T1000 (cell line): ENCODE measurements around the gene UNC79.

Source experiments
- DNase-seq: peaks from one replicate; lab custom pipeline; 2025; ENCODE audit warnings: mixed read lengths; lab: John Stamatoyannopoulos, UW

The UNC79 gene

DNA sequence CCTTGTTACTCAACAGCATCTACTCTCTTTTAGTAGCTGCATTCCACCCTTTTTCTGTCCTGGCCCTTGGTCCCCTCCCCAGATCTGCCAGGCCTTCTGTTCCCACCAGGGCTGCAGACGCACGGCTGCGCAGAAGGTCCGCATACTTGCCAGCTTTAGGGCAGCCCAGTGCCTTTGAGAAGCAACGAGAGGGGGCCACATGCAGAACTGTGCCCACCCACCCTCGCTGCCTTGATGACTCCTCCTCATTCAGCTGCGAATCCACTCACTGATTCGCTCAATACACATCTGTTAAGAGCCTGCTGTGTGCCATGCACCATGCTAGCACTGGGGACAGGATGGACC is 318.3 kb downstream of the UNC79 start:
- no peak for DNase-seq

DNA sequence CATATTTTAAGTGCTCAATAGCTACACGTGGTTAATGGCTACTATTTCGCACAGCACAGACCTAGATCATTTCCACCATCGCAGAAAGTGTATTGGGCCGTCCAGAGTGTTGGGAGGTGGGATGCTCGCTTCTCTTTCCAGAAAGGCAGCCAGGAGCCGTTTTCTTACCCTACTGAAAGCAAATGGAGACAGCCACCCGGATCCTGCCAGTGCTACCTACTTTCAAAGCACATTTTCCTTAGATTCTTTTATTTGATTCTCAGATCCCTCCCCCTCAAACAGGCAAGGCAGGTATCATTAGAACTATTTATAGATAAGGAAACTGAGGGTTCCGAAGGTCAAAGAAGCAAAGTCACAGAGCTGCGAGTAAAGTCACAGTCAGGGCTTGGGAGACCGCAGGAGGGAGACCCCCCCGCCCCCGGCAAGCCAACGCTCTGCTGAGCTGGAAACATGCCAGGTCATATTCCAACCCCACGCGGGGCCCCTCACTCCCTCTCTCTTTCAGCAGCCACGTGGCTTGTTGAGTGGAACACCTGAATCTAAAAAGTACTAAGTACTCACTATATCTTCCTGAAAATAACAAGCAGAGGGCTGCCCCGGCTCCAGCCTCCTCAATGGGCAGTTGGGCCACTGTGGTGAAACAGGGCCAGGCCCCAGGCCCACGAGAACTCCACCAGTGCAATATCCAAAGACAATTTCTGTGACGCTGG is 321.4 kb downstream of the UNC79 start:
- no peak for DNase-seq

DNA sequence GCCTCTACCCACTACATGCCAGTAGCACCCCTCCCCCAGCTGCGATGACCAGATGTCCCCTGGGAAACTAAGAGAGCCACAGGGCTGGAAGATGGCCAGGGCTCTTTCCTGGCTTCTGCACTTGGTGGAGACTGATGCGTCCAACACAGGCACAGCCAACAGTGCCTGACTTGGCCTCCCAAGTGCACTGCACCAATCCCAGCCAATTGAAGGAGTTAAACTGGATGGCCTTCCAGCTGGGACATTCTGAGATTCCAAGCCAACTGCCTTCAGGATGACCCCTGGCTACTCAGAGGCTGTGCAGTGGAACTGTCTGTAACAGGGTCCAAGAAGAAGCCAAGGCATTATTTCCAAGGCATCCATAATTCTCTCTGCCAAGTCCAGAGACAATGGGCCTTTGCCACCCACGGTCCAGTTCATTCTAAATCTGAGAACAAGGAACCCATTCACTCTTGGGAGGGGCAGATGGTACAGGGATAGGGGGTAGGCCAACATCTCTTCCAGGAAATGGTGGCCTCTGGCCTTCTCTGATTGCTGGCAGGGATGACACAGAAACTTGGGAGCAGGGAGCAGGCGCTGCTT is 322.3 kb downstream of the UNC79 start:
- no peak for DNase-seq

DNA sequence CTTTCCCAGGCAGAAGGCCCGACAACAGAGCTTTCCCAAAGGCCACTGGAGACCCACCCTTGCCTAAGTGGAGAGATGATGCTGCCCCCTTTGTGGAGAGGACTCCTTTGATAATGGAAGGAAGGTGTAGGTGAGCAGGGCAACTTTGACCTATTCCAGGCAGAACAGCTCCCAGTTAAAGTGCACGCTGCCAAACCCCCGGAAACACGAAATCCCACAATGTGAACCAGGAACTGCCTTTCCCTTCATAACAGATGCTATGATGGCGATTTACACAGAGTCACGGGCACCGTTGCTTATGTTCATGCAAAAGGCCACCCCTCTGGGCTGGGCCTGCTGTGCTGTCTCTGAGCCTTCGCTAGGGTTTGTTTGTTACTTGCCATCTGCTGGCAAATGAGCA is 322.9 kb downstream of the UNC79 start:
- no peak for DNase-seq

GRCh38 chr14:93757206-93757605 is 326.5 kb downstream of the UNC79 start:
- no peak for DNase-seq
